Smooth muscle cell (in vitro differentiated cells): Measurements from ENCODE around the gene AANAT. TPM values are rescaled to one million over a fixed set of nuclear protein-coding genes. Genes with fewer than 3 reads are reported as not detected.

Experiments
- DNase-seq: peaks from one replicate; lab custom pipeline; 2025; ENCODE audit not compliant: unreplicated experiment; lab: John Stamatoyannopoulos, UW
- H2AFZ ChIP-seq: fragments of 200-600 bp; sonication (generic); 2 replicates; pipeline ENCODE4 v1.6.0; 2016; ENCODE audit warnings: antibody characterized with exemption, low read depth, mild to moderate bottlenecking
- H3F3A ChIP-seq: fragments of 200-600 bp; sonication (generic); 2 replicates; pipeline ENCODE4 v1.6.0; 2017; ENCODE audit warnings: antibody characterized with exemption, low read depth
- H3K27ac ChIP-seq: fragments of 200-600 bp; sonication (generic); 2 replicates; pipeline ENCODE4 v1.5.1; 2016; ENCODE audit warnings: low read depth, mild to moderate bottlenecking
- H3K27me3 ChIP-seq: fragments of 200-600 bp; sonication (generic); 2 replicates; pipeline ENCODE4 v1.6.1; 2016; ENCODE audit warnings: low read depth, mild to moderate bottlenecking
- H3K36me3 ChIP-seq: fragments of 200-600 bp; sonication (generic); 2 replicates; pipeline ENCODE4 v1.5.1; 2016; ENCODE audit warnings: low read depth
- H3K4me1 ChIP-seq: fragments of 200-600 bp; sonication (generic); 2 replicates; pipeline ENCODE4 v1.5.1; 2016; ENCODE audit warnings: low read depth
- H3K4me2 ChIP-seq: fragments of 200-600 bp; sonication (generic); 2 replicates; pipeline ENCODE4 v1.6.0; 2016; ENCODE audit warnings: mild to moderate bottlenecking
- H3K4me3 ChIP-seq: fragments of 200-600 bp; sonication (generic); 2 replicates; pipeline ENCODE4 v1.5.1; 2016; ENCODE audit warnings: mild to moderate bottlenecking
- H3K79me2 ChIP-seq: fragments of 200-600 bp; sonication (generic); 2 replicates; pipeline ENCODE4 v1.6.0; 2016; ENCODE audit warnings: low read depth, mild to moderate bottlenecking
- H3K9ac ChIP-seq: fragments of 200-600 bp; sonication (generic); 2 replicates; pipeline ENCODE4 v1.6.0; 2016; ENCODE audit warnings: low read depth
- H3K9me3 ChIP-seq: fragments of 200-600 bp; sonication (generic); replicated peaks from 2 replicates; pipeline ENCODE4 v1.5.1; 2016; ENCODE audit warnings: low read depth
- H4K20me1 ChIP-seq: fragments of 200-600 bp; sonication (generic); 2 replicates; pipeline ENCODE4 v1.6.0; 2016; ENCODE audit warnings: low read depth
- CTCF ChIP-seq: fragments of 200-600 bp; sonication (generic); IDR thresholded peaks from 2 replicates; pipeline ENCODE4 v1.5.1; 2017; ENCODE audit warnings: borderline replicate concordance, mild to moderate bottlenecking, antibody characterized with exemption; ENCODE audit not compliant: insufficient read depth, poor library complexity, severe bottlenecking
- whole genome bisulfite sequencing: methylation state at CpG from one replicate; pipeline ENCODE4 v1.1.7; 2016; ENCODE audit warnings: low lambda C conversion rate; 5-methylcytosine and 5-hydroxymethylcytosine counted together
- polyA plus RNA-seq: library from polyadenylated mRNA; unstranded; fragments of >200 nt; fragmentation: Nextera tagmentation; extraction: Ambion mirVana; gene quantifications from 2 replicates; pipeline ENCODE4 v1.2.1, GENCODE V29; 2016
- total RNA-seq: library from RNA; depleted of rRNA; stranded (reverse); fragments of >200 nt; gene quantifications from 2 replicates; pipeline ENCODE4 v1.2.3, GENCODE V29; 2014

The AANAT gene
- total and polyA plus RNA-seq, 2 experiments from 2014 or later, result not detected

GRCh38 chr17:76469991-76470739 is 2.8 kb downstream of the AANAT start:
- WGBS, result 86% methylated on average over 13 of the region's 13 CpGs

GRCh38 chr17:76471498-76472257 is 4.3 kb downstream of the AANAT start:
- Histone ChIP-seq H3K9me3 (no peaks in the 10 kb centered on the region), H3K4me2 (no peak overlapping the region), H3K27me3 (no peaks in the 10 kb centered on the region), H2AFZ (no peak overlapping the region), H3K79me2 (no peaks in the 10 kb centered on the region), H3F3A (no peaks in the 10 kb centered on the region), H3K4me1 (peaks cover 13% of the 10 kb centered on the region), H3K9ac (no peak overlapping the region), H3K36me3 (no peaks in the 10 kb centered on the region), H3K4me3 (no peak overlapping the region), H3K27ac (no peak overlapping the region), H4K20me1 (no peaks in the 10 kb centered on the region)
- no peak for TF ChIP-seq CTCF
- WGBS, result 95% methylated on average over 35 of the region's 35 CpGs
- DNase-seq, result no peak

More at GRCh38 chr17:76469991-76470739, 2.8 kb downstream of the AANAT start:
- H4K20me1 ChIP-seq, result no peaks in the 10 kb centered on the region
- no peak overlapping the region for H3K9ac ChIP-seq
- no peak for DNase-seq
- H3K4me1 ChIP-seq, result peaks cover 13% of the 10 kb centered on the region
- no peak for TF ChIP-seq CTCF
- no peaks in the 10 kb centered on the region for H3K27me3 ChIP-seq
- no peaks in the 10 kb centered on the region for H3K9me3 ChIP-seq
- H3F3A ChIP-seq, result no peaks in the 10 kb centered on the region
- no peaks in the 10 kb centered on the region for H3K36me3 ChIP-seq
- no peak overlapping the region for H3K27ac ChIP-seq
- no peaks in the 10 kb centered on the region for H3K79me2 ChIP-seq
- no peak overlapping the region for H3K4me3 ChIP-seq
- H3K4me2 ChIP-seq, result no peak overlapping the region
- H2AFZ ChIP-seq, result no peak overlapping the region

- TF ChIP-seq CTCF, result no peak
- H2AFZ ChIP-seq, result no peak overlapping the region
- no peaks in the 10 kb centered on the region for H4K20me1 ChIP-seq
- peaks cover 10% of the 10 kb centered on the region for H3K4me1 ChIP-seq
- H3K79me2 ChIP-seq, result no peaks in the 10 kb centered on the region
- H3K4me2 ChIP-seq, result no peak overlapping the region
- H3K36me3 ChIP-seq, result no peaks in the 10 kb centered on the region
- no peak overlapping the region for H3K4me3 ChIP-seq
- DNase-seq, result no peak
- no peaks in the 10 kb centered on the region for H3K9me3 ChIP-seq
- no peak overlapping the region for H3K27ac ChIP-seq
- no peaks in the 10 kb centered on the region for H3F3A ChIP-seq
- H3K27me3 ChIP-seq, result no peaks in the 10 kb centered on the region
- WGBS, result 92% methylated on average over 15 of the region's 15 CpGs
- H3K9ac ChIP-seq, result no peak overlapping the region
These were observed 4.8 kb downstream of the AANAT start for GRCh38 chr17:76472258-76472645.
